Esophagus squamous epithelium (tissue), 4 donors: ENCODE results near the gene UBXN11.

Experiments
- CTCF ChIP-seq, 6 experiments: fragments of 450-650 bp in 4 of 6; fragments of 200-600 bp in 2 of 6; sonication (generic) in 2 of 6; IDR thresholded peaks; one replicate each; pipeline ENCODE4 v1.5.1; 2016 to 2019; ENCODE audit warnings: antibody characterized with exemption in 6 of 6, mild to moderate bottlenecking in 4 of 6, moderate library complexity in 4 of 6
- POLR2A ChIP-seq, 4 donors: fragments of 450-650 bp; IDR thresholded peaks; one replicate each; pipeline ENCODE4 v1.6.1; 2017; ENCODE audit warnings: antibody characterized with exemption in 4 of 4, mild to moderate bottlenecking in 4 of 4, moderate library complexity in 3 of 4

GRCh38 chr1:26318338-26319064, 12.1 kb upstream of the UBXN11 start:
- no peak for TF ChIP-seq CTCF (IDR thresholded peaks at IDR 0.05)
- peak in 1 of 4 donors; percentile 26 for TF ChIP-seq POLR2A (IDR thresholded peaks at IDR 0.05)
